SK-N-SH treated with all-trans-retinoic acid at 6 μM for 48 hours (cell line): ENCODE data around the gene PIAS3.

Experiments used
- CSDC2 ChIP-seq: fragments of 250-450 bp; sonication (Bioruptor Pico); IDR thresholded peaks from 2 replicates; pipeline ENCODE4 v1.5.0; 2020; ENCODE audit warnings: mild to moderate bottlenecking, moderate library complexity
- ESRRG ChIP-seq: fragments of 250-450 bp; sonication (Bioruptor Pico); IDR thresholded peaks from 2 replicates; pipeline ENCODE4 v1.6.1; 2021; ENCODE audit warnings: mild to moderate bottlenecking
- OSR1 ChIP-seq: fragments of 250-450 bp; sonication (Bioruptor Pico); IDR thresholded peaks from 2 replicates; pipeline ENCODE4 v1.8.0; 2022; ENCODE audit warnings: moderate library complexity, mild to moderate bottlenecking, inconsistent platforms
- RARB ChIP-seq: fragments of 250-450 bp; sonication (Bioruptor Pico); IDR thresholded peaks from 2 replicates; pipeline ENCODE4 v1.8.0; 2021; ENCODE audit warnings: mild to moderate bottlenecking, moderate library complexity
- TCF4 ChIP-seq: fragments of 250-450 bp; sonication (Bioruptor Pico); IDR thresholded peaks from 2 replicates; pipeline ENCODE4 v1.8.0; 2021; ENCODE audit warnings: mild to moderate bottlenecking, moderate library complexity, borderline replicate concordance
- ZFP30 ChIP-seq: fragments of 450-650 bp; formaldehyde crosslinking; IDR thresholded peaks from 2 replicates; pipeline ENCODE4 v1.5.0; 2022; ENCODE audit warnings: mild to moderate bottlenecking, moderate library complexity
- ZNF8 ChIP-seq: fragments of 450-650 bp; formaldehyde crosslinking; IDR thresholded peaks from 2 replicates; pipeline ENCODE4 v1.5.0; 2020; ENCODE audit warnings: mild to moderate bottlenecking, moderate library complexity
- TF ChIP-seq, protein P1 (sequence below): fragments of 250-450 bp; sonication (Bioruptor Pico); IDR thresholded peaks from 2 replicates; pipeline ENCODE4 v1.8.0; 2020; ENCODE audit warnings: mild to moderate bottlenecking, moderate library complexity, borderline replicate concordance
- TF ChIP-seq, protein P2 (sequence below): fragments of 250-450 bp; sonication (Bioruptor Pico); IDR thresholded peaks from 2 replicates; pipeline ENCODE4 v1.5.1; 2020; ENCODE audit warnings: low read depth, mild to moderate bottlenecking, moderate library complexity
- TF ChIP-seq, protein P3 (sequence below): fragments of 250-450 bp; sonication (Bioruptor Pico); IDR thresholded peaks from 2 replicates; pipeline ENCODE4 v1.5.0; 2020; ENCODE audit warnings: mild to moderate bottlenecking, moderate library complexity

- TF ChIP-seq, protein P1, sequence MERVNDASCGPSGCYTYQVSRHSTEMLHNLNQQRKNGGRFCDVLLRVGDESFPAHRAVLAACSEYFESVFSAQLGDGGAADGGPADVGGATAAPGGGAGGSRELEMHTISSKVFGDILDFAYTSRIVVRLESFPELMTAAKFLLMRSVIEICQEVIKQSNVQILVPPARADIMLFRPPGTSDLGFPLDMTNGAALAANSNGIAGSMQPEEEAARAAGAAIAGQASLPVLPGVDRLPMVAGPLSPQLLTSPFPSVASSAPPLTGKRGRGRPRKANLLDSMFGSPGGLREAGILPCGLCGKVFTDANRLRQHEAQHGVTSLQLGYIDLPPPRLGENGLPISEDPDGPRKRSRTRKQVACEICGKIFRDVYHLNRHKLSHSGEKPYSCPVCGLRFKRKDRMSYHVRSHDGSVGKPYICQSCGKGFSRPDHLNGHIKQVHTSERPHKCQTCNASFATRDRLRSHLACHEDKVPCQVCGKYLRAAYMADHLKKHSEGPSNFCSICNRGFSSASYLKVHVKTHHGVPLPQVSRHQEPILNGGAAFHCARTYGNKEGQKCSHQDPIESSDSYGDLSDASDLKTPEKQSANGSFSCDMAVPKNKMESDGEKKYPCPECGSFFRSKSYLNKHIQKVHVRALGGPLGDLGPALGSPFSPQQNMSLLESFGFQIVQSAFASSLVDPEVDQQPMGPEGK (CRISPR knock-in tag) = no peak
- TF ChIP-seq TCF4 (no peak), ZFP30 (CRISPR knock-in tag) (no peak), ZNF8 (CRISPR knock-in tag) (no peak), ESRRG (CRISPR knock-in tag) (no peak), RARB (CRISPR knock-in tag) (no peak), OSR1 (CRISPR knock-in tag) (no peak), CSDC2 (CRISPR knock-in tag) (no peak)
- TF ChIP-seq, protein P2, sequence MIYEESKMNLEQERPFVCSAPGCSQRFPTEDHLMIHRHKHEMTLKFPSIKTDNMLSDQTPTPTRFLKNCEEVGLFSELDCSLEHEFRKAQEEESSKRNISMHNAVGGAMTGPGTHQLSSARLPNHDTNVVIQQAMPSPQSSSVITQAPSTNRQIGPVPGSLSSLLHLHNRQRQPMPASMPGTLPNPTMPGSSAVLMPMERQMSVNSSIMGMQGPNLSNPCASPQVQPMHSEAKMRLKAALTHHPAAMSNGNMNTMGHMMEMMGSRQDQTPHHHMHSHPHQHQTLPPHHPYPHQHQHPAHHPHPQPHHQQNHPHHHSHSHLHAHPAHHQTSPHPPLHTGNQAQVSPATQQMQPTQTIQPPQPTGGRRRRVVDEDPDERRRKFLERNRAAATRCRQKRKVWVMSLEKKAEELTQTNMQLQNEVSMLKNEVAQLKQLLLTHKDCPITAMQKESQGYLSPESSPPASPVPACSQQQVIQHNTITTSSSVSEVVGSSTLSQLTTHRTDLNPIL = no peak
- TF ChIP-seq, protein P3, sequence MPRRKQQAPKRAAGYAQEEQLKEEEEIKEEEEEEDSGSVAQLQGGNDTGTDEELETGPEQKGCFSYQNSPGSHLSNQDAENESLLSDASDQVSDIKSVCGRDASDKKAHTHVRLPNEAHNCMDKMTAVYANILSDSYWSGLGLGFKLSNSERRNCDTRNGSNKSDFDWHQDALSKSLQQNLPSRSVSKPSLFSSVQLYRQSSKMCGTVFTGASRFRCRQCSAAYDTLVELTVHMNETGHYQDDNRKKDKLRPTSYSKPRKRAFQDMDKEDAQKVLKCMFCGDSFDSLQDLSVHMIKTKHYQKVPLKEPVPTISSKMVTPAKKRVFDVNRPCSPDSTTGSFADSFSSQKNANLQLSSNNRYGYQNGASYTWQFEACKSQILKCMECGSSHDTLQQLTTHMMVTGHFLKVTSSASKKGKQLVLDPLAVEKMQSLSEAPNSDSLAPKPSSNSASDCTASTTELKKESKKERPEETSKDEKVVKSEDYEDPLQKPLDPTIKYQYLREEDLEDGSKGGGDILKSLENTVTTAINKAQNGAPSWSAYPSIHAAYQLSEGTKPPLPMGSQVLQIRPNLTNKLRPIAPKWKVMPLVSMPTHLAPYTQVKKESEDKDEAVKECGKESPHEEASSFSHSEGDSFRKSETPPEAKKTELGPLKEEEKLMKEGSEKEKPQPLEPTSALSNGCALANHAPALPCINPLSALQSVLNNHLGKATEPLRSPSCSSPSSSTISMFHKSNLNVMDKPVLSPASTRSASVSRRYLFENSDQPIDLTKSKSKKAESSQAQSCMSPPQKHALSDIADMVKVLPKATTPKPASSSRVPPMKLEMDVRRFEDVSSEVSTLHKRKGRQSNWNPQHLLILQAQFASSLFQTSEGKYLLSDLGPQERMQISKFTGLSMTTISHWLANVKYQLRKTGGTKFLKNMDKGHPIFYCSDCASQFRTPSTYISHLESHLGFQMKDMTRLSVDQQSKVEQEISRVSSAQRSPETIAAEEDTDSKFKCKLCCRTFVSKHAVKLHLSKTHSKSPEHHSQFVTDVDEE (CRISPR knock-in tag) = no peak
Observed at GRCh38 chr1:145868232-145868631, 9.4 kb upstream of the PIAS3 start.
